ENCODE data around the gene JMJD8. TPM values are rescaled to one million over a fixed set of nuclear protein-coding genes. Genes with fewer than 3 reads are reported as not detected.

JMJD8 gene
- total RNA-seq, 1 experiment from 2014 or later, result 81.3 TPM

- TF ChIP-seq EZH2 (IDR thresholded peaks at IDR 0.05; ENCODE audit: low read length, unreplicated experiment), result no peak
- TF ChIP-seq CTCF (conservative IDR thresholded peaks at IDR 0.05; ENCODE audit: low read depth, low read length), result no peak
- TF ChIP-seq EZH2phosphoT487 (IDR thresholded peaks at IDR 0.05; ENCODE audit: borderline replicate concordance, low read length), result no peak
- Histone ChIP-seq H3K27ac (ENCODE audit: low read length) (no peak overlapping the region), H3K9me3 (ENCODE audit: low read length) (no peaks in the 10 kb centered on the region), H2AFZ (ENCODE audit: low read length) (no peak overlapping the region), H3K4me3 (ENCODE audit: low read length) (peak overlapping the region; percentile 66; the same call in 1 of the 2 replicates), H3K9me2 (replicated peaks; ENCODE audit: low read length) (no peaks in the 10 kb centered on the region), H3F3A (ENCODE audit: low read length, unreplicated experiment) (peaks cover 3% of the 10 kb centered on the region), H3K4me2 (ENCODE audit: low read length) (no peak overlapping the region), H3K36me3 (ENCODE audit: low read depth, low read length) (no peaks in the 10 kb centered on the region; the same call in 1 of the 2 replicates), H3K27me3 (ENCODE audit: low read length) (no peaks in the 10 kb centered on the region), H3K79me2 (ENCODE audit: low read length) (0 out of 2 replicates have a peak, but pooled peaks cover 9% of the 10 kb centered on the region), H3K9ac (ENCODE audit: low read length) (no peak overlapping the region), H4K20me1 (ENCODE audit: low read length) (no peaks in the 10 kb centered on the region), H3K4me1 (ENCODE audit: insufficient read depth, low read length) (peaks cover 8% of the 10 kb centered on the region; the same call in 1 of the 2 replicates)
- intact Hi-C loops (cut with micrococcal nuclease), result no loop called here
- ChIA-PET POLR2A (ENCODE audit: unreplicated experiment) (no interaction called here), CTCF (no interaction called here)
- no peak for ATAC-seq
- no peak for DNase-seq
- no TSS peak for BruUV-seq (replicated peaks)
These were observed 45.9 kb upstream of the JMJD8 start for GRCh38 chr16:729768-730665.

- H3K27me3 ChIP-seq (ENCODE audit: low read length), result no peaks in the 10 kb centered on the region
- intact Hi-C loops (cut with micrococcal nuclease), result no loop called here
- H3K27ac ChIP-seq (ENCODE audit: low read length), result no peak overlapping the region
- peak overlapping the region; percentile 66 for H3K4me3 ChIP-seq (ENCODE audit: low read length)
- POLR2A ChIA-PET (ENCODE audit: unreplicated experiment), result no interaction called here
- peaks cover 3% of the 10 kb centered on the region for H3F3A ChIP-seq (ENCODE audit: low read length, unreplicated experiment)
- no peak overlapping the region for H2AFZ ChIP-seq (ENCODE audit: low read length)
- peak overlapping the region; percentile 84 for H3K4me2 ChIP-seq (ENCODE audit: low read length)
- no peaks in the 10 kb centered on the region; the same call in 1 of the 2 replicates for H3K36me3 ChIP-seq (ENCODE audit: low read depth, low read length)
- H3K9me3 ChIP-seq (ENCODE audit: low read length), result no peaks in the 10 kb centered on the region
- no peak for DNase-seq
- BruUV-seq (replicated peaks), result no TSS peak
- 0 out of 2 replicates have a peak, but pooled peaks cover 9% of the 10 kb centered on the region for H3K79me2 ChIP-seq (ENCODE audit: low read length)
- peak; percentile 0; the same call in 1 of the 2 replicates for ATAC-seq
- CTCF ChIA-PET, result interaction anchor here (0.7 to 1.3 kb wide), 2 partner anchors 14 to 16 kb away, joined by 5 to 12 read pairs; no protein-coding TSS in a partner anchor
- no peak overlapping the region for H3K9ac ChIP-seq (ENCODE audit: low read length)
- TF ChIP-seq EZH2phosphoT487 (IDR thresholded peaks at IDR 0.05; ENCODE audit: borderline replicate concordance, low read length), result no peak
- TF ChIP-seq CTCF (conservative IDR thresholded peaks at IDR 0.05; ENCODE audit: low read depth, low read length), result no peak
- TF ChIP-seq EZH2 (IDR thresholded peaks at IDR 0.05; ENCODE audit: low read length, unreplicated experiment), result no peak
- H4K20me1 ChIP-seq (ENCODE audit: low read length), result no peaks in the 10 kb centered on the region
- H3K4me1 ChIP-seq (ENCODE audit: insufficient read depth, low read length), result peaks cover 8% of the 10 kb centered on the region; the same call in 1 of the 2 replicates
- H3K9me2 ChIP-seq (replicated peaks; ENCODE audit: low read length), result no peaks in the 10 kb centered on the region
These were observed 45.0 kb upstream of the JMJD8 start for GRCh38 chr16:728890-729744.

Measured in PC-3 (cell line).